Urothelium cell line (cell line): ENCODE measurements around the gene ZDHHC24.

Experiments
- DNase-seq: peaks from one replicate; pipeline ENCODE4 v3.0.0; 2011; ENCODE audit warnings: low spot score, mixed read lengths
- FAIRE-seq: peaks from 2 replicates; lab custom pipeline; 2011; peaks lifted over from hg19 to GRCh38; lab: Jason Lieb, UNC

ZDHHC24 gene

GRCh38 chr11:66505276-66505816 is 40.5 kb downstream of the ZDHHC24 start:
- DNase-seq (no peak), FAIRE-seq (no peak)

GRCh38 chr11:66498506-66498905 is 47.3 kb downstream of the ZDHHC24 start:
- FAIRE-seq: no peak
- no peak for DNase-seq

- DNase-seq: no peak
- FAIRE-seq: no peak
These were observed 48.6 kb downstream of the ZDHHC24 start for GRCh38 chr11:66497206-66497605.

GRCh38 chr11:66495401-66495854 is 50.4 kb downstream of the ZDHHC24 start:
- DNase-seq: no peak
- FAIRE-seq: no peak

- FAIRE-seq: no peak
- no peak for DNase-seq
These were observed 50.9 kb downstream of the ZDHHC24 start for GRCh38 chr11:66494935-66495334.

- DNase-seq (no peak), FAIRE-seq (no peak)
These were observed 51.4 kb downstream of the ZDHHC24 start for GRCh38 chr11:66494458-66494857.

- FAIRE-seq: no peak
- no peak for DNase-seq
These were observed 52.7 kb downstream of the ZDHHC24 start for GRCh38 chr11:66493130-66493529.

GRCh38 chr11:66492161-66492865 is 53.5 kb downstream of the ZDHHC24 start:
- FAIRE-seq: no peak
- DNase-seq: no peak

GRCh38 chr11:66491315-66491935 is 54.4 kb downstream of the ZDHHC24 start:
- no peak for FAIRE-seq
- DNase-seq: no peak

GRCh38 chr11:66489636-66490035 is 56.2 kb downstream of the ZDHHC24 start:
- no peak for FAIRE-seq
- no peak for DNase-seq

GRCh38 chr11:66488957-66489356 is 56.9 kb downstream of the ZDHHC24 start:
- no peak for DNase-seq
- no peak for FAIRE-seq

GRCh38 chr11:66484806-66485380 is 61.0 kb downstream of the ZDHHC24 start:
- DNase-seq (no peak), FAIRE-seq (no peak)

GRCh38 chr11:66480117-66480938 is 65.5 kb downstream of the ZDHHC24 start, which contains the start of gene DPP3:
DPP3 (plus strand) TSS chr11:66480434; CDS start chr11:66482201, 1,767 bp downstream.
- peak; percentile 67 for FAIRE-seq

GRCh38 chr11:66479394-66480116 is 66.3 kb downstream of the ZDHHC24 start:
- FAIRE-seq (no peak), DNase-seq (no peak)

More at GRCh38 chr11:66480117-66480938, 65.5 kb downstream of the ZDHHC24 start, which contains the start of gene DPP3:
- DNase-seq: peak; percentile 99

GRCh38 chr11:66478729-66479393 is 67.0 kb downstream of the ZDHHC24 start:
- FAIRE-seq (no peak), DNase-seq (peak; percentile 47)

GRCh38 chr11:66477263-66478201 is 68.3 kb downstream of the ZDHHC24 start:
- DNase-seq: no peak
- FAIRE-seq: no peak

GRCh38 chr11:66476841-66477251 is 69.0 kb downstream of the ZDHHC24 start:
- DNase-seq (no peak), FAIRE-seq (no peak)

- no peak for DNase-seq
- no peak for FAIRE-seq
These were observed 69.5 kb downstream of the ZDHHC24 start for GRCh38 chr11:66476173-66476840.
